Ishikawa (cell line): ENCODE data around the gene RPP38.

ENCODE experiments used
- CEBPB ChIP-seq: IDR thresholded peaks from 2 replicates; pipeline ENCODE4 v1.6.1; 2012
- EP300 ChIP-seq: IDR thresholded peaks from 2 replicates; pipeline ENCODE4 v1.6.1; 2012; ENCODE audit warnings: borderline replicate concordance
- TAF1 ChIP-seq: IDR thresholded peaks from 2 replicates; pipeline ENCODE4 v1.6.1; 2012; ENCODE audit warnings: low read depth, mild to moderate bottlenecking
- YY1 ChIP-seq: IDR thresholded peaks from 2 replicates; pipeline ENCODE4 v1.6.1; 2012; ENCODE audit warnings: low read depth
- ZBTB7A ChIP-seq: IDR thresholded peaks from 2 replicates; pipeline ENCODE4 v1.6.1; 2012; ENCODE audit warnings: low read depth

DNA sequence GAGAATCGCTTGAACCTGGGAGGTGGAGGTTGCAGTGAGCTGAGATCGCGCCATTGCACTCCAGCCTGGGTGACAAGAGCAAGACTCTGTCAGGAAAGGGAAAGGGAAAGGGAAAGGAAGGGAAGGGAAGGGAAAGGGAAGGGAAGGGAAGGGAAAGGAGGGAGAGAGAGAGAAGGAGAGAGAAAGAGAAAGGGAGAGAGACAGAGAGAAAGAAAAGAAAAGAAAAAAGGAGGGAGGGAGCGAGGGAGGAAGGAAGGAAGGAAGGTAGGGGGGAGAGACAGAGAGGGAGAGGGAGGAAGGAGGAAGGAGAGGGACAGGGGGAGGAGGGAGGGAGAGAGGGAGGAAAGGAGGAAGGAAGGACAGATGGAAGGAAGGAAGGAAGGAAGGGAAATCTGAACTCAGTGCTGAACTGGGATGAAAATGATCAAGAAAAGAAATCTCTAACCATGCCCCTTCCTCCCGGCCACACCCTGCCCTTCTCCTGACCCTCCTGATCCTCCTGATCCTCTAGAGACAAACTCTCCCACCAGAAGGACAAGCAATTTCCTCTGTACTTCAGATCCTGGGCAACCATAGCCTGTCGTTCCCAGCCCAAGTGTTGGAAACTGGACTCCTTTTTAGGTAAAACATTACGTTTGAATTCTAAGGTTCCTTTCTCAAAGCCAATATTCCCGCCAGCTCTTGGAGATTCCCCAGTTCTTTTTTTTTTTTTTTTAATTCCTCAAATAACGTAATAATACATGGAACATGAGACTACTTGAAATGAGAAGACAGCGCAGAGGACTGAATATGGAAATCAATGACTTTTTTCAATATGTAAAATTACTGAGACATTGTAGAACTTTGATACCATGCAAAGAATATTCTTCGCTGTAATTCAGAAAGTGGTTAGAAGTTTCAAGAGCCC lies 39.2 kb downstream of the RPP38 start:
- no peak for TF ChIP-seq TAF1
- no peak for TF ChIP-seq CEBPB
- TF ChIP-seq ZBTB7A: no peak
- TF ChIP-seq EP300: no peak
- TF ChIP-seq YY1: no peak
